Measurements from ENCODE around the gene GAS1. TPM values are rescaled to one million over a fixed set of nuclear protein-coding genes. Genes with fewer than 3 reads are reported as not detected.

GAS1 gene
- total RNA-seq, 2 donors from 2014 or later, result 4.8 to 6.7 TPM

DNA sequence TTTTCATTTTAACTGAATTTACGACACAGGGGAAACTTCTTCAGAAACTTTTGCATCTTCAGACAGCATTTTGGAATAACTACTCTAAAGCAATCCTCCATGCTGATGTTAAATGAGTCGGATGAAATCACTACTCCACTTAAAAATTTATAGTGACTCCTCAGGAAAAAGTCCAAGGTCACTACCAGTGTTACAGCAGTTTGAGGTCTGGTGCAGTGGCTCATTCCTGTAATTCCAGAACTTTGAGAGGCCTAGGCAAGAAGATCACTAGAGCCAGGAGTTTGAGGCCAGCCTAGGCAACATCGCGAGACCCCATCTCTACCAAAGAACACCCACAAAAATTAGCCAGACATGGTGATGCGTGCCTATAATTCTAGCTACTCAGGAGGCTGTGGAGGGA is 5.9 kb upstream of the GAS1 start:
- TF ChIP-seq, protein P1, sequence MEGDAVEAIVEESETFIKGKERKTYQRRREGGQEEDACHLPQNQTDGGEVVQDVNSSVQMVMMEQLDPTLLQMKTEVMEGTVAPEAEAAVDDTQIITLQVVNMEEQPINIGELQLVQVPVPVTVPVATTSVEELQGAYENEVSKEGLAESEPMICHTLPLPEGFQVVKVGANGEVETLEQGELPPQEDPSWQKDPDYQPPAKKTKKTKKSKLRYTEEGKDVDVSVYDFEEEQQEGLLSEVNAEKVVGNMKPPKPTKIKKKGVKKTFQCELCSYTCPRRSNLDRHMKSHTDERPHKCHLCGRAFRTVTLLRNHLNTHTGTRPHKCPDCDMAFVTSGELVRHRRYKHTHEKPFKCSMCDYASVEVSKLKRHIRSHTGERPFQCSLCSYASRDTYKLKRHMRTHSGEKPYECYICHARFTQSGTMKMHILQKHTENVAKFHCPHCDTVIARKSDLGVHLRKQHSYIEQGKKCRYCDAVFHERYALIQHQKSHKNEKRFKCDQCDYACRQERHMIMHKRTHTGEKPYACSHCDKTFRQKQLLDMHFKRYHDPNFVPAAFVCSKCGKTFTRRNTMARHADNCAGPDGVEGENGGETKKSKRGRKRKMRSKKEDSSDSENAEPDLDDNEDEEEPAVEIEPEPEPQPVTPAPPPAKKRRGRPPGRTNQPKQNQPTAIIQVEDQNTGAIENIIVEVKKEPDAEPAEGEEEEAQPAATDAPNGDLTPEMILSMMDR (conservative IDR thresholded peaks at IDR 0.05), result no peak
- Histone ChIP-seq H3K9me3 (ENCODE audit: control insufficient read depth, low read length) (no peaks in the 10 kb centered on the region), H3K4me1 (ENCODE audit: control insufficient read depth, insufficient read depth, low read length) (no peaks in the 10 kb centered on the region), H3K4me3 (ENCODE audit: low read length) (no peak overlapping the region), H3K9ac (ENCODE audit: extremely low read depth, low read length, poor library complexity, severe bottlenecking) (no peak overlapping the region), H3K27me3 (ENCODE audit: control insufficient read depth, insufficient read depth, low read length, poor library complexity, severe bottlenecking) (peaks cover 17% of the 10 kb centered on the region), H3K36me3 (ENCODE audit: control insufficient read depth, insufficient read depth, low read length) (no peaks in the 10 kb centered on the region), H3K27ac (ENCODE audit: low read depth, low read length) (no peak overlapping the region)
- no peak overlapping the region for H3K4me3 Mint-ChIP-seq
- peaks cover 9% of the 10 kb centered on the region for H3K4me1 Mint-ChIP-seq
- 81 to 93% methylated on average over 2 to 5 of the region's 5 CpGs for WGBS, 2 experiments (ENCODE audit: insufficient coverage in 1 of 2, insufficient read length in 1 of 2)
- DNase-seq, result no peak
- H3K9me3 Mint-ChIP-seq, result no peaks in the 10 kb centered on the region
- H3K27ac Mint-ChIP-seq, result no peak overlapping the region
- H3K27me3 Mint-ChIP-seq (ENCODE audit: insufficient read depth), result peaks cover 47% of the 10 kb centered on the region
- H3K36me3 Mint-ChIP-seq (ENCODE audit: low read depth), result no peaks in the 10 kb centered on the region

DNA sequence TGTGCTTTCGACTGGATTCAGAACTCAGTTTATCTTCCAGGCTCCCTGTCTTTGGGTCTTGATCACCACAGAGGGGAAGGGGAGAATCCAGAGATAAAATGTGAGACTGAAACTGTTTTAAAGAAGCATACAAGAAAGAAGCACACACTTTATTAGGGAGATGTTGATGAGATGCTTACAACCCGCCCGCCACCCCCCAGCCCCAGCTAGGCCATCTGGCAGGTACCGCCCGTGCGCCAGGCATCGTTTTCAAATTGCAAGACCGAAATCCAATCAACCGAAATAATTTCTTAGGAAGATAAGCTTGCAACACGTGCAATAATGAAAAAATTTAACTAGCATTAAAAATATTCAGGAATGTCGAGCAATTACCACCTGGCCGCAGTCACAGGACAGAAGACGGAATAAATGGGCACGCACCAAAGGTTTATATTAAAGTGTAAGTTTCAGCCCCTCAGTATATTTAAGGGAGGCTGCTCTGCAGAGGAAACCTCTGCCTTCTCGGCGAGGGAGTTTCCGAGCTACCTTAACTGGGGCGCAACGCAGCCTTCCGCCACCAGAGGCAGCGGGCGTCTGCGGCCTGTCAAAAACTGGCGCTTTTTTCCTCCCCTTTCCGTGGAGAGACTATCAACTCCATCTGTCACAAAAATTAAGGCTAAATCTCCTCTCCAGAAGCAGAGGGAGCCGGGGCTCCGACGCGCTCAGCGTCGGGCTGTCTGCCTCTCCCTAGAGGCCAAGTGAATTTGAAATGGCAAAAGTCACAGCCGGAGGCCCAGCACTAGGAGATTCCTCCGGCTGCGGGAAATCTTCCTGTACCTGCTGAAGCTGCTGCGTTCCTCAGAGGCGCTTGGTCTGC is 996 bp upstream of the GAS1 start:
- Histone ChIP-seq H3K9ac (ENCODE audit: extremely low read depth, low read length, poor library complexity, severe bottlenecking) (peak overlapping the region; percentile 32), H3K27me3 (ENCODE audit: control insufficient read depth, insufficient read depth, low read length, poor library complexity, severe bottlenecking) (peaks cover 28% of the 10 kb centered on the region), H3K4me3 (ENCODE audit: low read length) (peak overlapping the region; percentile 76), H3K36me3 (ENCODE audit: control insufficient read depth, insufficient read depth, low read length) (no peaks in the 10 kb centered on the region), H3K4me1 (ENCODE audit: control insufficient read depth, insufficient read depth, low read length) (peaks cover 2% of the 10 kb centered on the region), H3K27ac (ENCODE audit: low read depth, low read length) (peak overlapping the region; percentile 67), H3K9me3 (ENCODE audit: control insufficient read depth, low read length) (no peaks in the 10 kb centered on the region)
- Mint-ChIP-seq H3K4me1 (peaks cover 25% of the 10 kb centered on the region), H3K27me3 (ENCODE audit: insufficient read depth) (peaks cover 64% of the 10 kb centered on the region), H3K36me3 (ENCODE audit: low read depth) (no peaks in the 10 kb centered on the region), H3K9me3 (no peaks in the 10 kb centered on the region), H3K27ac (no peak overlapping the region), H3K4me3 (peak overlapping the region; percentile 63)
- DNase-seq, result peak; percentile 91
- 2 to 24% methylated on average over 3 to 36 of the region's 36 CpGs for WGBS, 2 experiments (ENCODE audit: insufficient coverage in 1 of 2, insufficient read length in 1 of 2)
- TF ChIP-seq, protein P1 (conservative IDR thresholded peaks at IDR 0.05), result peak; percentile 94

DNA sequence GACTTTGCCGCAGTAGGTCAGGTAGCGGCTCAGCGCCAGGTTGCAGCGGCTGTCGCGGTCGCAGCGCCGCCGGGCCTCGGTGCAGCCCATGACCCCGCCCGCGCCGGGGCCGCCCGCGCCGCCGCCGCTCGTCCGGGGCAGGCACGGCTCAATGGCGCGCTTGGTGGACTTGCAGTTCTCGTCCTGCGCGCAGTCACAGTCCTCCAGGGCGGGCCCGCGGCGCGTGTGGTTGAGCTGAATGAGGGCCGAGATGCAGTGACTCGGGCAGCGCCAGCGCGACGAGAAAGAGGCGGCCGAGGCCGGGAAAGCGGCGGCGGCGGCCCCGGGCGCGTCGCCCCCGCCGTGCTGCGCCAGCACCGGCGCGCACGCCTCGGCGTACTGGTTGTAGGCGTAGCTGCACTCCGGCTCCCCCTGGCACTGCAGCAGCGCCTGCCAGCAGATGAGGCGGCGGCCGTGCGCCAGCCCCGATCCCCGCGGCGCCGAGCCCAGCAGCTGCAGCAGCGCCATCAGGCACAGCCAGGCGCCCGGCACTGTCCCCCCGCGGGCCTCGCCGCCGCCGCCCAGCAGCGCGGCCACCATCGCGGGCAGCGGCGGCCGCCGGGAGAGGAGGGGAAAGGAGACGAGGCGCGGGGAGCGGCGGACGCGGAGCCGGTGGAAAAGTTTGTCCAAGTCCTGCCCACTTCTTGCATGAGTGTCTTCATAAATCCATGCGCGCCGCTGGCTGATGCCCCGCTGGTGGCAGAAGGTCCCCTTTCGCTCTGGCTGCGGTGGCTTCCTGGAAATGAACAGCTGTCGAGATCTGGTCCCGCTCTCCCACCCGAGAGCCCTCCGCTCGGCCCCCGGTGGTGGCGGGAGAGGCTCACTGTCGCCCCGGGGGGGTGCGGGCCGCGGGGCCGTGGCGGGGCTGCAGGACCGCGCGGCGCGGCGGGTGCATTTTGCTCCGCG is 833 bp downstream of the GAS1 start:
- peaks cover 42% of the 10 kb centered on the region for H3K4me1 Mint-ChIP-seq
- peaks cover 57% of the 10 kb centered on the region for H3K27me3 Mint-ChIP-seq (ENCODE audit: insufficient read depth)

More for the DNA sequence above, 833 bp downstream of the GAS1 start:
- Histone ChIP-seq H3K9me3 (ENCODE audit: control insufficient read depth, low read length) (no peaks in the 10 kb centered on the region), H3K4me3 (ENCODE audit: low read length) (peak overlapping the region; percentile 84), H3K9ac (ENCODE audit: extremely low read depth, low read length, poor library complexity, severe bottlenecking) (peak overlapping the region; percentile 28), H3K36me3 (ENCODE audit: control insufficient read depth, insufficient read depth, low read length) (no peaks in the 10 kb centered on the region), H3K27ac (ENCODE audit: low read depth, low read length) (peak overlapping the region; percentile 99), H3K27me3 (ENCODE audit: control insufficient read depth, insufficient read depth, low read length, poor library complexity, severe bottlenecking) (peaks cover 28% of the 10 kb centered on the region), H3K4me1 (ENCODE audit: control insufficient read depth, insufficient read depth, low read length) (peaks cover 8% of the 10 kb centered on the region)
- H3K27ac Mint-ChIP-seq, result no peak overlapping the region
- peak overlapping the region; percentile 63 for H3K4me3 Mint-ChIP-seq
- peak; percentile 84 for DNase-seq
- TF ChIP-seq, protein P1 (conservative IDR thresholded peaks at IDR 0.05), result no peak
- H3K36me3 Mint-ChIP-seq (ENCODE audit: low read depth), result no peaks in the 10 kb centered on the region
- WGBS, 2 experiments (ENCODE audit: insufficient coverage in 1 of 2, insufficient read length in 1 of 2), result 0% methylated on average over 30 to 125 of the region's 125 CpGs
- H3K9me3 Mint-ChIP-seq, result no peaks in the 10 kb centered on the region
